ENCODE results near the gene FARS2.

FARS2 gene

GRCh38 chr6:5724911-5725310 is 463.6 kb downstream of the FARS2 start:
- TF ChIP-seq, protein P1, sequence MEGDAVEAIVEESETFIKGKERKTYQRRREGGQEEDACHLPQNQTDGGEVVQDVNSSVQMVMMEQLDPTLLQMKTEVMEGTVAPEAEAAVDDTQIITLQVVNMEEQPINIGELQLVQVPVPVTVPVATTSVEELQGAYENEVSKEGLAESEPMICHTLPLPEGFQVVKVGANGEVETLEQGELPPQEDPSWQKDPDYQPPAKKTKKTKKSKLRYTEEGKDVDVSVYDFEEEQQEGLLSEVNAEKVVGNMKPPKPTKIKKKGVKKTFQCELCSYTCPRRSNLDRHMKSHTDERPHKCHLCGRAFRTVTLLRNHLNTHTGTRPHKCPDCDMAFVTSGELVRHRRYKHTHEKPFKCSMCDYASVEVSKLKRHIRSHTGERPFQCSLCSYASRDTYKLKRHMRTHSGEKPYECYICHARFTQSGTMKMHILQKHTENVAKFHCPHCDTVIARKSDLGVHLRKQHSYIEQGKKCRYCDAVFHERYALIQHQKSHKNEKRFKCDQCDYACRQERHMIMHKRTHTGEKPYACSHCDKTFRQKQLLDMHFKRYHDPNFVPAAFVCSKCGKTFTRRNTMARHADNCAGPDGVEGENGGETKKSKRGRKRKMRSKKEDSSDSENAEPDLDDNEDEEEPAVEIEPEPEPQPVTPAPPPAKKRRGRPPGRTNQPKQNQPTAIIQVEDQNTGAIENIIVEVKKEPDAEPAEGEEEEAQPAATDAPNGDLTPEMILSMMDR (IDR thresholded peaks at IDR 0.05; ENCODE audit: low read length, missing control alignments): no peak
- DNase-seq (ENCODE audit: low read depth): no peak
- no peak overlapping the region for H3K4me3 ChIP-seq (replicated peaks; ENCODE audit: low read depth, low read length)

GRCh38 chr6:5726976-5727718 is 465.8 kb downstream of the FARS2 start:
- no peak for DNase-seq (ENCODE audit: low read depth)
- no peak overlapping the region for H3K4me3 ChIP-seq (replicated peaks; ENCODE audit: low read depth, low read length)
- TF ChIP-seq, protein P1 (IDR thresholded peaks at IDR 0.05; ENCODE audit: low read length, missing control alignments): no peak

DNA sequence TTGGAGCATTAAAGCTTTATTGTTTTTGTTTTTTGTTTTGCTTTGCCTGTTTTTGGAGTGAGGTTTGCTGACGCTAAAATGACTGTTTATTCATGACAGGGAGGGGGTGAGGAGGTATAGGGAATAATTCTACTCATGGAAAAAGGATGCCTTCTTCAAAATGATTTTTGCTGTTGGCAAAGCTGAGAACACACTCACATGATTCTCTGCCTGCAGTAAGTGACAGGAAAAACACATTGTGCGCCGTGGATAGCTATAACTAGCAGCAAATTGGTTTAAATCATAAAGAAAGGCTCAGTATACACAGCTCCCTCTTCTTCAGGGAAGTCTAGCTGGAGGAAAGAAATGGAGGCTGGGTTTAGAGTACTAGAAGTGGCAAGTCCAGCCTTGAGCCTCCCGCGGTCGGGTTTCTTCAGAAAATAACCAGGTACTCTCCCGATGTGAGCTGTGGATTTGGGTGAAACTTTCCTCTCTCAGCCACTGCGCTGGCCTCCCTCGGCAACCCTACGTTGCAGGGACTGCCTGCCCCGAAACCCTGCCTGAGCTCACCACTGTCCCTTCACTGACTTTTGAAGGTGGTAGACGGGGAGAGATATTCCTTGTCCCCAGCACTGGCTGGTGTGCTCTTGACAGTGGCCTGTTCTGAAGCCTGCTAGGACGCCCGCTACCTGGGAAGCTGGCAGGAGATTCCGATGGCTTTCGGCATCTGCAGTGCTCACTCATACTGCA is 467.2 kb downstream of the FARS2 start:
- TF ChIP-seq, protein P1 (IDR thresholded peaks at IDR 0.05; ENCODE audit: low read length, missing control alignments): no peak
- no peak overlapping the region for H3K4me3 ChIP-seq (replicated peaks; ENCODE audit: low read depth, low read length)
- DNase-seq (ENCODE audit: low read depth): no peak

- H3K4me3 ChIP-seq (replicated peaks; ENCODE audit: low read depth, low read length): no peak overlapping the region
- DNase-seq (ENCODE audit: low read depth): peak; percentile 41
- TF ChIP-seq, protein P1 (IDR thresholded peaks at IDR 0.05; ENCODE audit: low read length, missing control alignments): no peak
These were observed 467.7 kb downstream of the FARS2 start for GRCh38 chr6:5729080-5729434.

DNA sequence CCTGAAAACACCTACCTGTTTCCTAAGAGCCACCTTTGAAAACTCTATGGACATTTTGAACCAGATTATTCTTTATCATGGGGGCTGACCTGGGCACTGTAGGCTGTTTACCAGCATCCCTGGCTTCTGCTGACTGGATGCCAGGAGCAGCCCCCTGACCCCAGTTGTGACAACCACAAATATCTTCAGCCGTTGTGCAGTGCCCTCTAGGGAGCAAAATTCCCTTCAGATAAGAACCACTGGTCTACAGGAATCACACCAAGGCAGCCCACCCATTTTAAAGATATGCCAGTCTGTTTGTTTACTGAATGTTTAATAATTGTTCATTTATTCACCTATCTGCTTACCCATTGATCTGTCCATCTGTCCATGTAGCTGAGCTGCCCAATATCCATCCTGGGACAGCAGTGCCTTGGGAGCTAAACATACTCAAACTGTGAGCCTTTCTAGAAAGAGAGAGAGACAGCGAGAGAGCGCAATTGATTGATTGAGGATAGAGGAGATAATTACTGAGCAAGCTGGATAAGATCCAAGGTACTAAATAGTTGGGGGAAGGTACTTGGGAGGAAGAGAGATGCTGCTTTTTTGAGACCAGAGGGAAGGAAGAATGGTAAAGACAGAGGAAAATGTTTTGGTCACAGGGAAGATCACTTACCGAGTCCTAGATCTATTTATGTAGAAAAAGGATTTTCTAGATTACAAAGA is 468.7 kb downstream of the FARS2 start:
- TF ChIP-seq, protein P1 (IDR thresholded peaks at IDR 0.05; ENCODE audit: low read length, missing control alignments): no peak
- no peak for DNase-seq (ENCODE audit: low read depth)
- no peak overlapping the region for H3K4me3 ChIP-seq (replicated peaks; ENCODE audit: low read depth, low read length)

- H3K4me3 ChIP-seq (replicated peaks; ENCODE audit: low read depth, low read length): no peak overlapping the region
- peak; percentile 32 for DNase-seq (ENCODE audit: low read depth)
- TF ChIP-seq, protein P1 (IDR thresholded peaks at IDR 0.05; ENCODE audit: low read length, missing control alignments): no peak
These were observed 469.4 kb downstream of the FARS2 start for GRCh38 chr6:5730585-5731263.

Measured in fibroblast of pulmonary artery (primary cell).